ENCODE measurements around the gene BMP6. TPM values are rescaled to one million over a fixed set of nuclear protein-coding genes. Genes with fewer than 3 reads are reported as not detected.

Gene BMP6
- total and polyA plus RNA-seq, 12 donors: 0.59 to 4.1 (median 2.6) TPM

DNA sequence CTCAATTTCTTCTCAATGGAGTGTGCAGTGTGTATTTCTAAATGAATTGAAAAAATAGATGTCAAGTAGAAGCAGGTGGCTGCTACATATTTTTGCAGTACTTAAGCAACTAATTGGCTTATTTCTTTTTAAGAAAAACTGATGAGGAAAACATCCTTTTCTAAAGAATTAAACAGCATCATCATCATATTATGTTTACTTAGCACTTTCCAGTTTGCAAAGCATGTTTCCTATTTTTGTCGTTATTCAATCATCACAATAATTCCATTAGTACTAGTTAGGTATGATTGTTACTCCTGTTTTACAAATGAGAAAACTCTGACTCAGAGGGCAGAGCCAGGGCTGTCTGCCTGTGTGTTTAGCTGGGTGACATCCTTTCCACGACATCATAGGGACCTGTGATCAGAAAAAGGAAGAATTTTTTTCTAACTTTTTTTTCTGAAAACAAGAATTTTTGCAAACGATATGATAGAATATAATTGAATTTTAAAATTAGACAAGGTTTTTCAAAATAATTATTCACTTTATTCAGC is 22.7 kb upstream of the BMP6 start:
- DNase-seq (no peak), ATAC-seq (no peak)
- Histone ChIP-seq H3K27me3 (peaks cover 0 to 15% (median 0%) of the 10 kb centered on the region in 7 donors), H3K36me3 (no peaks in the 10 kb centered on the region), H3K9me3 (no peaks in the 10 kb centered on the region), H3K4me1 (peaks cover 0 to 6% (median 0%) of the 10 kb centered on the region in 9 donors), H3K27ac (no peak overlapping the region), H3K4me3 (no peak overlapping the region)
- TF ChIP-seq, protein P1, sequence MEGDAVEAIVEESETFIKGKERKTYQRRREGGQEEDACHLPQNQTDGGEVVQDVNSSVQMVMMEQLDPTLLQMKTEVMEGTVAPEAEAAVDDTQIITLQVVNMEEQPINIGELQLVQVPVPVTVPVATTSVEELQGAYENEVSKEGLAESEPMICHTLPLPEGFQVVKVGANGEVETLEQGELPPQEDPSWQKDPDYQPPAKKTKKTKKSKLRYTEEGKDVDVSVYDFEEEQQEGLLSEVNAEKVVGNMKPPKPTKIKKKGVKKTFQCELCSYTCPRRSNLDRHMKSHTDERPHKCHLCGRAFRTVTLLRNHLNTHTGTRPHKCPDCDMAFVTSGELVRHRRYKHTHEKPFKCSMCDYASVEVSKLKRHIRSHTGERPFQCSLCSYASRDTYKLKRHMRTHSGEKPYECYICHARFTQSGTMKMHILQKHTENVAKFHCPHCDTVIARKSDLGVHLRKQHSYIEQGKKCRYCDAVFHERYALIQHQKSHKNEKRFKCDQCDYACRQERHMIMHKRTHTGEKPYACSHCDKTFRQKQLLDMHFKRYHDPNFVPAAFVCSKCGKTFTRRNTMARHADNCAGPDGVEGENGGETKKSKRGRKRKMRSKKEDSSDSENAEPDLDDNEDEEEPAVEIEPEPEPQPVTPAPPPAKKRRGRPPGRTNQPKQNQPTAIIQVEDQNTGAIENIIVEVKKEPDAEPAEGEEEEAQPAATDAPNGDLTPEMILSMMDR (IDR thresholded peaks at IDR 0.05): no peak
- 75 to 79% methylated on average over 3 of the region's 3 CpGs for WGBS, 2 donors
- intact Hi-C loops (cut with DNase I): no loop called here

DNA sequence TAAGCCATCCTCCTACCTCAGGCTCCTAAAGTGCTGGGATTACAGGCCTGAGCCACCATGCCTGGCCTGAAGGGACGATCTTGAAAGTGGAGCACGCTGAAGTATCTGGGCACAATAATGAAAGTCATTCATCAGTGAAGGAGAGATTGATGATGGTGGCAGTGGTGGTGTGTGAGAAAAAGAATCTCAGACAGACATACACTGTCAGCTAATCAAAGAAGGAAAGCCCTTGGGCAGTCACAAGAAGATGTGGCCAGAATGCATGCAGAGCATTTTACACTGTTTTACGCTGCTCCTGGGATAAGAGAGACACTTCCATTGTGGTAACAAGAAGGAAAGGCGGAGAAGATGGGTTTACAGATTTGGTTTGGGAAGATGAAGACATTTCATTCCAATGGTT is 20.4 kb upstream of the BMP6 start:
- H3K27ac ChIP-seq: no peak overlapping the region
- intact Hi-C loops (cut with DNase I): no loop called here
- H3K4me1 ChIP-seq: no peaks in the 10 kb centered on the region
- TF ChIP-seq, protein P1 (IDR thresholded peaks at IDR 0.05): no peak
- H3K4me3 ChIP-seq: no peak overlapping the region
- DNase-seq (no peak), ATAC-seq (no peak)
- H3K36me3 ChIP-seq: no peaks in the 10 kb centered on the region
- peaks cover 0 to 18% (median 0%) of the 10 kb centered on the region in 7 donors for H3K27me3 ChIP-seq
- WGBS, 2 donors: 86 to 93% methylated on average over 4 of the region's 4 CpGs
- peaks cover 0 to 2% (median 0%) of the 10 kb centered on the region in 11 donors for H3K9me3 ChIP-seq

DNA sequence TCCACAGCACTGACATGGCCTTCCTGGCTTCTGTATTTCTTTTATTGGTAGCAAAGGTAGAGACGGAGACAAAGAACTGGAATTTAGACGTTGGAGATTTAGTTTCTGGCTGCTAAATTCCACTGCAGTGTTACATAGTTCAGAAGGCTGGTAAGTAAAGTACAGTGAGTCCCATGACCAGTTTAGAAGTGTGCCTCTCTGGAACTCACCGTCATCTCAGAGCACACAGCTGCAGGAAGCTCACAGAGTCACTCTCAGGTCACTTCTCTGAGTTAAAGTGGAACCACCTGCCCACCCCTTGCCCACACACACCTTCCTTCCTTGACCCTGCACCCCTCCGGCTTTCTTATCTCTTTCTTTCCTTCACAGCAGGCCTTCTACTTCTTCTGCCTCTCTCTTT is 19.6 kb upstream of the BMP6 start:
- WGBS, 2 donors: 56 to 57% methylated on average over 4 of the region's 4 CpGs
- DNase-seq (no peak), ATAC-seq (peak in 2 of 8 donors; percentile 44 to 54)
- TF ChIP-seq, protein P1 (IDR thresholded peaks at IDR 0.05): no peak
- H3K4me1 ChIP-seq: no peaks in the 10 kb centered on the region
- no peaks in the 10 kb centered on the region for H3K36me3 ChIP-seq
- no peak overlapping the region for H3K27ac ChIP-seq
- peaks cover 0 to 21% (median 0%) of the 10 kb centered on the region in 7 donors for H3K27me3 ChIP-seq
- H3K4me3 ChIP-seq: no peak overlapping the region
- intact Hi-C loops (cut with DNase I): no loop called here
- peaks cover 0 to 10% (median 0%) of the 10 kb centered on the region in 11 donors for H3K9me3 ChIP-seq

DNA sequence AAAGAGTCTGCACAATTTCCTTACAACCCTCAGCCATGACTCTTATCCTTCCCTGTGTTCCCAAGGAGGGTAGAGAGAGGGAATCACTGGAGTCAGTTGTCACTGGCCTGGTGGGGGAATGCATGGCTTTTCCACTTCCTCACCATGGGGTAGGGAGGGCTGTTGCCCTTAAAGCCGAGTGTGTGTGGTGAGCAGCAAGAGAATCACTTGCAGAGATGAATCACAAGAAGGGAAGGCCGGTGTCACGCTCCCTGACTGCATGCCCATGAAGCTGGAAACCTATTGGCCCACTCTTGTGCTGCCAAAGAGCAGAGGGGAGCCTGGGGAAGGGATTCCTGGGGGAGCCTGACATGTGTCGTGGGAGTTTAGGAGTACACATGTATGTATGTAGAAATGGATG is 18.1 kb upstream of the BMP6 start:
- Histone ChIP-seq H3K4me1 (no peaks in the 10 kb centered on the region), H3K36me3 (no peaks in the 10 kb centered on the region), H3K27me3 (peaks cover 0 to 17% (median 0%) of the 10 kb centered on the region in 7 donors), H3K9me3 (peaks cover 0 to 11% (median 0%) of the 10 kb centered on the region in 11 donors), H3K4me3 (no peak overlapping the region), H3K27ac (no peak overlapping the region)
- ATAC-seq (no peak), DNase-seq (no peak)
- TF ChIP-seq, protein P1 (IDR thresholded peaks at IDR 0.05): no peak
- intact Hi-C loops (cut with DNase I): no loop called here
- WGBS, 2 donors: 90 to 91% methylated on average over 4 of the region's 4 CpGs

Data from heart right ventricle (tissue), 16 donors.